ENCODE data around the gene NRG2.

NRG2 gene

GRCh38 chr5:140007311-140007710 lies 35.8 kb downstream of the NRG2 start:
- no peak for DNase-seq (ENCODE audit: low read depth)

- no peak for DNase-seq (ENCODE audit: low read depth)
These were observed 37.9 kb downstream of the NRG2 start for GRCh38 chr5:140005145-140005591.

DNA sequence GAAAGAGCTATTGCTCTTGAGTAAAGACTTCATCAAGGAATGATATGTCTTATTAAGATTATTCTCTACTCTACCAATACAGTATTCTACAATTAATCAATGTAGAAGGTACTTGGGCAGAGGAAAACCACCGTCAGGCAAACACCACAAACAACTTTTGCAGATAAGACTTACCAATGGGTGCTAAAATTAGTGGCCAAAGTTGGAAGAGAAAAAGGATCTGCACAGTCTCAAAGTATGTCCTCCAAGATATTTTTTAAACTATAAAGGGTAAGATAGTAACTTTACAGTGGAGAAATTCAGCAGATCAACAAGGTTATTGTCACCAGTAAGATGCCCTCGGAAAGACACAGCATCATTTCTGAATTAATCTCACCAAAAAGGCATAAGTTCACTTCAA lies 38.9 kb downstream of the NRG2 start:
- no peak for DNase-seq (ENCODE audit: low read depth)

- no peak for DNase-seq (ENCODE audit: low read depth)
These were observed 39.6 kb downstream of the NRG2 start for GRCh38 chr5:140003519-140003918.

GRCh38 chr5:140000332-140000731 lies 42.8 kb downstream of the NRG2 start:
- DNase-seq (ENCODE audit: low read depth): no peak

GRCh38 chr5:139998837-139999236 lies 44.3 kb downstream of the NRG2 start:
- DNase-seq (ENCODE audit: low read depth): no peak

DNA sequence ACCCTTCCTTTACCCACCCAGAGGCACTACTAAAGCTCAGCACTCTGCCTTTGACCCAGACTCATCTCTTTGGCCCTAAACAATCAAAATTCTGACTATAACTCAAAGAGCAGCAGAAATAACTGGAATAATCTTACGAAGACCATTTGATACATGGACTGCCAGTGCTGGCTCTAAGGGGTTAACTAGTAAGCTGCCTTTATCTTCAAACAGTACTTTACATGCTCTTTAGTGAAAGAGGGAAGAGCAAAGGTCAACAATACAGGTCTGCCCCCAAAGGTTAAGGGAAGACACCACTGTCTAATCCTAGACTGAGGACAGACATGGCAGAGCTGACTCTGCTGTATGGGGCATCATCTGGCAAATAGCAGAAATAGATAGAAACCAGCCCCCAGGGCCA lies 45.8 kb downstream of the NRG2 start:
- DNase-seq (ENCODE audit: low read depth): no peak

DNA sequence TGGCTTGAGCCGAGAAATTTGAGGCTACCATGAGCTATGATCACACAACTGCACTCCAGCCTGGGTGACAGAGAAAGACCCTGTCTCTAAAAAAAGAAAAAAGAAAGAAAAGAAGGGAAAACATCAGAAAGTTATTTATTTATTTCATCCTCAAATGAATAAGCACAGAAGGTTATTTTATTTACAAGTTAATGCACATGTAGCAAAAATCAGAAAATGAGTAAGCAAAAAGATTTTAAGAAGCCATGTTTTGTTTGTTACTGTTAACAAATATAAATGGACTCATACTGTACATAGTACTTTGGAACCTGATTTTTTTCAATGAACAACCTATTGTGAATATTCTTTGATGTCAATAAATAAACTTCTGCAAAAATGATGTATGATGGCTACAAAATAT lies 47.2 kb downstream of the NRG2 start:
- DNase-seq (ENCODE audit: low read depth): no peak

DNA sequence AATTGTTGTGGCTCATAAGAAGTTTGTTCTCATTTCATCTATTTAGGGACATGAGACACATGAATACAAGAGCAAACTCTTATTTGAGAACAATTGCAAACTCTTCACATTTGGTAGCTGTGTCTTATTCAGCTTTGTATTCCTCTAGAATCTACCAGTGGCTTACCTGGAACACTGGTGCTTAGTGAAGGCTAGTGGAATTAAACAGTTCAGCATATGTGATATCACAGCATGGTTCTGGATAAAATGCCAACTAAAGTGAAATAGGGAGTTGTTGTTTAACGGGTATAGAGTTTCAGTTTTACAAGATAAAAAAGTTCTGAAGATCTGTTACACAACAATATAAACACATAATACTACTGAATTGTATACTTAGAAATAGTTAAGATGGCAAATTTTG lies 48.9 kb downstream of the NRG2 start:
- DNase-seq (ENCODE audit: low read depth): no peak

- no peak for DNase-seq (ENCODE audit: low read depth)
These were observed 57.4 kb downstream of the NRG2 start for GRCh38 chr5:139985733-139986132.

DNA sequence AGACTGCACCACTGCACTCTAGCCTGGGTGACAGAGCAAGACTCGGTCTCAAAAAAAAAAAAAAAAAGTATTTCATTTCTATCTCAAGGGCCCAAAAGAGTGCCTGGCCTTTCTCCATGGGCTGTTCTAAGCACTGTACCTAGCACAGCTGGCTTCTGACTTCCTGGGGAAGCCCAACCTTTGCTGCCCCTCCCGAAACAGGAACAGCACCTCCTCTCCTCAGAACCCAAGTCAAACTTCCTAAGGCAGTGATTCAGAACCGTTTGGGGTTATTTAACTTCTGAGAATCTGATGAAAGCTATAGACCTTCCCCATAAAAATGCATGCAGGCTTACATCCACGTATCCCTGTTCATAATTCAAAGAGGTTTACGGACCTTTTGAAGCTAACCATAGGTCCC lies 57.8 kb downstream of the NRG2 start:
- DNase-seq (ENCODE audit: low read depth): no peak

GRCh38 chr5:139984816-139985215 lies 58.3 kb downstream of the NRG2 start:
- no peak for DNase-seq (ENCODE audit: low read depth)

DNA sequence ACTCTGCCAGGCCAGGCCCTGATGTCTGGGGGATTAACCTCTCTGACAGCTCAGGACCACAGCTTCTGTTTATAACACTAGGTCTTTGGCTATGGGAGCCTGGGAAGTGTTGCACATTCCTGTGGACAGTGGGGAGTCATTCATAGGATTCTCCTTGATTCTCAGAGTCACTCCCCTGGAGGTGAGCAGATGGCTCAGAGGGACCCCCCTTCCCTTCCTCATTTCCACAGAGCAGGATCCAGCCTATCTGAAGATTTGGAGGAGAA lies 60.2 kb downstream of the NRG2 start:
- no peak for DNase-seq (ENCODE audit: low read depth)

DNA sequence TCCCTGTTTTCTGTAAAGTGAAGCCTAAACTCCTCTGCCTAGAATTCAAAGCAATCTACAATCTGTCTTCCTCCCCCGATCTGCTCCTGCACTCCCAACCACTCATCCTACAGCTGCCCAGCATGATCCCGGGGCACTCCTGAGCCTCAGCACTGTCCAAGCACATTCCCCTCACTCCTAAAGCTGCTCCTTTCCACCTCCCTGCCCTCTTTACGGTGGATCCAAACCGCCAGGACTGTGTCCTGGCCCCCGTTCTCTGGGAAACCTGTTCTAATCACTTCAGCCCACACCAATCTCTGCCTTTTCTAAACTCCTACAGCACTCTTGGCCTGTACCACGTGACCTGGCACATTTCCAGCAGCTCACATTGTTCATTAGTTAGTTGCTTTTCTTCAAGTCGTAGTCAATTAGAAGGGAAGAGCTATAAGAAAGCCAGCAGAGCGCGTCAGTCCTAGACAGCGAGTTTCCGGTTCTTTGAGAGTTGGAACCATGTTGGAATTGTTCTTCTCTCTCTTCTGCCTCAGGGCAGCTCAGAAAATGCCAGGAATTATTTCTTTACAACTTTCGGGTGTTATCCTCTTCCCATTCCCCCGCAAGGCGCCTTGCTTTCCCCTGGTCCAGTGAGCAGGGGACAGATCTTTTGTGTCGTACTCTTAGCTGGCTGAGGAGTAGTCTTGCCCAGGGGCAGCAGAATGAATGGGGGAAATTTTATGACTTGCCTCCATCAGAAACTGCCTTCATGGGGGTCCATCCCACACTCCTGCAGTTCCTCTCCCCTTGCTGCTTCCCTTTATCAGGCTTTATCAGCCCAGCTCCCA lies 60.7 kb downstream of the NRG2 start:
- DNase-seq (ENCODE audit: low read depth): no peak

- no peak for DNase-seq (ENCODE audit: low read depth)
These were observed 62.3 kb downstream of the NRG2 start for GRCh38 chr5:139980765-139981164.

- no peak for DNase-seq (ENCODE audit: low read depth)
These were observed 63.2 kb downstream of the NRG2 start for GRCh38 chr5:139979943-139980342.

DNA sequence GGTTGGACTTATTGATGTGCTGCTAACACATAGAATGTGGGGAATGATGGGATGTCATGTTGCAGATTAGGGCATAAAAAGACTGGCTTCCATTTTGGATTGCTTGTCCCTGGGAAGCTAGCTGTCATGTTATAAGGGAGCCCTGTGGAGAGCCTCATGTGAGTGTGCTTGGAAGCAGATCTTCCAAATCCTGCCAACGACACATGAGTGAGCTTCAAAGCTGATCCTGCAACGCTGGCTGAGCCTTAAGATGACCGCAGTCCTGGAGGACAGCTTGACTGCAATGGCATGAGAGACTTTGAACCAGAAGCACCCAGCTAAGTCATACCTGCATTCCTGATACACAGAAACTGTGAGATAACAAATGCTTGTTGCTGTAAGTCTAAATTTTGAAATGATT lies 63.6 kb downstream of the NRG2 start:
- no peak for DNase-seq (ENCODE audit: low read depth)

DNA sequence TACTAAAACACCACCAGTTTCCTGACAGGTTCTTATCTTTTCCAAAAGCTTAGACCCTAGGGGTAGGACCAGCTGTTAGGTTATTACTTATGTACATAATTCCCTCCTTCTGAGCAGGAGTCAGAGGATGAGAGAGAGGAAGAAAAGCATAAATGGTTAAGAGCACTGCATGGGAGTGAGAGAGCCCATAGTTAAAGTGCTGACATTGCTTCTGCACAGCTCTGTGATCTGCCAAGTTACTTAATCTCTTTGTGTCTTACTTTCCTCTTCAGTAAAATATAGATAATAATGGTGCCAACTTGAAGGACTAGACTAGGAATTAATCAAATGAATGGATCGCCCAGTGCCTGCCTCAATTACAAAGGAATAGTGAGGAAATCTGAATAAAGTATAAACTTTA lies 66.4 kb downstream of the NRG2 start:
- DNase-seq (ENCODE audit: low read depth): no peak

DNA sequence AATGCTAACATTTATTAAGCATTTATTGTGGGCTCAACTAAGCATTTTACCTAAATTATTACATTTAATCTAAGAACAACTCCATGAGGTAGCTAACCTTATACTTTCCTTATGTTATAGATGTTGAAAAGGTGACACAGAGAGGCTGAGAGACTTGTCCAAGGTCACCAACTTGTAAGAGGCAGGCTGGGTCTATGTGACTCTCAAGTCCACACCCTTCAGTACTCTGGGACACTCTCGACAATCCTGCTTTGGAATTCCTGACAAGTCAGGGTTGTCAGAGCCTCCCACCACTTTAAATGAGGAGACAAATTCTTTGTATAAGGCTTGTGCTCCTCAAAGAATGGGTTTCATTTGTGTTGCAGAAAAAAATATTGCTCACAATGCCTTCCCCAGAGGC lies 67.2 kb downstream of the NRG2 start:
- no peak for DNase-seq (ENCODE audit: low read depth)

- no peak for DNase-seq (ENCODE audit: low read depth)
These were observed 67.8 kb downstream of the NRG2 start for GRCh38 chr5:139975306-139975705.

- DNase-seq (ENCODE audit: low read depth): no peak
These were observed 68.4 kb downstream of the NRG2 start for GRCh38 chr5:139974661-139975060.

DNA sequence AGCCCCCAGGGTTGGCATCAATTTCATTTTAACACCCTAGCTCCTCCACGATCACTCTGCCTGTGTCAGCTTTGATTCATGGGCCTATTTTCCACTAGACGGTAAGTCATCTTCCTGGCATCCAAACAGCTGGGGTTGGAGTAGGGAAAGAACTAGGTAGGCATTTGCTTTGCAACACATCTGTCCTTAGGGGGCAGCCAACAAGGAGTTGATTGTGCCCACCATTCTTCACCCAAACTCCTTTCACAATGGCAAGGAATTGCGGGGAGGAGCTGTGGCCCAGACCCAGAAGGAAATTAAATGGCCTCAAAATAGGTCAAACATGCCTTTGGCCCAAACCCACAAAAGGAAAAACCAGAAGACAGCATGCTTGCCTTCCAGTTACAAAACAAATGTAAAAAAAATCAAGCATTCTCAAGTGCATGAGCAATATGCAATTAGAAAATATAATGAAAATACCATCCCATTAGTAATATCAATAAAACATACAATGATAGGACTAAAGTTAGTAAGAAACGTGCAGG lies 71.8 kb downstream of the NRG2 start:
- no peak for DNase-seq (ENCODE audit: low read depth)

GRCh38 chr5:139969318-139969717 lies 73.8 kb downstream of the NRG2 start:
- DNase-seq (ENCODE audit: low read depth): no peak

DNA sequence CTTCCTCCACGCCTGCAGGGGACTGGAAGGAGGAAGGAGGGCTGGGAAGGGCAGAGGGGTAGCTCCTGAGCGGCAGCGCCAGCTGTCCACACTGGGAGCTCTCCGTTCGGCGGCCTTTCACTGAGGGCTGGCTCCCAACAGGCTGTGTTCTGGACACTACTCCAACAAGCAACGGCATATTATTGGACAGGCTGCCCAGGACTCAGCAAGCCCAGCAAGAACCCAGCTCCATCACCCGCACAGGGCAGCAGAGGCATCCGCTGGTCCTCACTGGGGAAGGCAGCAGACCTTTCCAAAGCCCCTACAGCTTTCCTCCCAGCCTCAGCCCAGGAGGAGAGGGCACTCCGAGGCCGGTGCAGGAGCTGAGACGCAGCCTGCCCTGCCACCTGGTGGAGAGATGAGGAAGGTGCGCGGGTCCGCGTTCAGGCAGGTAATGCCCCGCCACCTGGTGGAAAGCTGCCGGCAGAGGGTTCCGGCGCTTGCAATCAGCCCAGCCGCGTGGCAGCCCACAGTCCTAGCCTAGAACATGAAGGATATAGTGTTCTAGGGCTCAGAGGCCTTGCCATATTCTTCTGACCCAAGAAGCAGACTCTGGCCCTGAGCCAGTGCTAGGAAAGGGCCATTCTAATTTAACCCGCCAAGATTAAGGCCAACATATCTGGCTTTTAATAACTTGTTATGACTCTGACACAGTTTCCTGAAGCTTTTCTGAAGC lies 74.4 kb downstream of the NRG2 start:
- DNase-seq (ENCODE audit: low read depth): peak; percentile 27

All from CMK (cell line).